SU-DHL-6 (cell line): ENCODE measurements around the gene OXER1.

Source experiments
- H2AFZ ChIP-seq: fragments of 200-600 bp; sonication (generic); 2 replicates; pipeline ENCODE4 v1.6.1; 2014; ENCODE audit warnings: low read depth, mild to moderate bottlenecking, moderate library complexity, mixed read lengths, antibody characterized with exemption, low read length; ENCODE audit not compliant: severe bottlenecking
- H3F3A ChIP-seq: fragments of 200-600 bp; shearing (Covaris generic); 2 replicates; pipeline ENCODE4 v1.6.0; 2016; ENCODE audit warnings: antibody characterized with exemption, mild to moderate bottlenecking; ENCODE audit not compliant: insufficient read depth
- H3K27ac ChIP-seq: fragments of 200-600 bp; sonication (generic); 2 replicates; pipeline ENCODE4 v1.5.1; 2016; ENCODE audit warnings: low read depth, mild to moderate bottlenecking, low read length, moderate library complexity, mixed read lengths
- H3K27me3 ChIP-seq: fragments of 200-600 bp; sonication (generic), shearing (Covaris generic); 2 replicates; pipeline ENCODE4 v1.6.0; 2014; ENCODE audit warnings: mild to moderate bottlenecking, low read length
- H3K36me3 ChIP-seq: fragments of 200-600 bp; sonication (generic); 2 replicates; pipeline ENCODE4 v1.6.1; 2014; ENCODE audit warnings: mild to moderate bottlenecking, low read length, mixed read lengths
- H3K4me2 ChIP-seq: fragments of 300-600, 200-600 bp; shearing (Covaris generic), sonication (generic); 2 replicates; pipeline ENCODE4 v1.6.0; 2014; ENCODE audit warnings: low read length, low read depth, mild to moderate bottlenecking; ENCODE audit not compliant: poor library complexity, severe bottlenecking
- H3K4me3 ChIP-seq: fragments of 200-600 bp; sonication (generic); 2 replicates; pipeline ENCODE4 v1.5.1; 2014; ENCODE audit warnings: antibody characterized with exemption, low read length, mild to moderate bottlenecking, mixed read lengths; ENCODE audit not compliant: insufficient read depth, poor library complexity, severe bottlenecking
- H3K79me2 ChIP-seq: fragments of 200-600 bp; sonication (generic); 2 replicates; pipeline ENCODE4 v1.6.1; 2014; ENCODE audit warnings: mild to moderate bottlenecking, low read length, moderate library complexity; ENCODE audit not compliant: insufficient read depth
- H3K9ac ChIP-seq: fragments of 200-600 bp; sonication (generic); 2 replicates; pipeline ENCODE4 v1.7.0; 2014; ENCODE audit warnings: mild to moderate bottlenecking, low read length
- H3K9me2 ChIP-seq: fragments of 200-600 bp; sonication (generic); replicated peaks from 2 replicates; pipeline ENCODE4 v1.6.1; 2014; ENCODE audit warnings: low read length; ENCODE audit not compliant: insufficient read depth
- H3K9me3 ChIP-seq: fragments of 200-600 bp; sonication (generic); 2 replicates; pipeline ENCODE4 v1.6.1; 2014; ENCODE audit warnings: low read length, mixed read lengths; ENCODE audit not compliant: insufficient read depth
- H4K20me1 ChIP-seq: fragments of 200-600 bp; sonication (generic); 2 replicates; pipeline ENCODE4 v1.6.1; 2014; ENCODE audit warnings: low read depth, mild to moderate bottlenecking, antibody characterized with exemption, low read length, moderate library complexity, mixed read lengths
- EZH2phosphoT487 ChIP-seq: fragments of 200-600 bp; sonication (generic), shearing (Covaris generic); conservative IDR thresholded peaks from 2 replicates; pipeline ENCODE4 v1.6.1; 2018; ENCODE audit warnings: mild to moderate bottlenecking, antibody characterized with exemption, low read length, moderate library complexity, mixed read lengths
- TF ChIP-seq, protein P1 (sequence below): fragments of 200-600 bp; sonication (generic); IDR thresholded peaks from one replicate; pipeline ENCODE4 v1.5.1; 2017; ENCODE audit warnings: antibody characterized with exemption, mild to moderate bottlenecking, low read length, moderate library complexity; ENCODE audit not compliant: insufficient read depth, poor library complexity, severe bottlenecking

The OXER1 gene

GRCh38 chr2:42762155-42762554, 1.8 kb downstream of the OXER1 start:
- H3K4me3 ChIP-seq = no peak overlapping the region
- H3K79me2 ChIP-seq = no peaks in the 10 kb centered on the region
- H3K27ac ChIP-seq = no peak overlapping the region
- H3F3A ChIP-seq = no peaks in the 10 kb centered on the region
- no peaks in the 10 kb centered on the region for H3K9me3 ChIP-seq
- H2AFZ ChIP-seq = no peak overlapping the region
- no peaks in the 10 kb centered on the region for H3K27me3 ChIP-seq
- no peak overlapping the region for H3K4me2 ChIP-seq
- no peaks in the 10 kb centered on the region for H4K20me1 ChIP-seq
- no peak overlapping the region for H3K9ac ChIP-seq
- TF ChIP-seq, protein P1, sequence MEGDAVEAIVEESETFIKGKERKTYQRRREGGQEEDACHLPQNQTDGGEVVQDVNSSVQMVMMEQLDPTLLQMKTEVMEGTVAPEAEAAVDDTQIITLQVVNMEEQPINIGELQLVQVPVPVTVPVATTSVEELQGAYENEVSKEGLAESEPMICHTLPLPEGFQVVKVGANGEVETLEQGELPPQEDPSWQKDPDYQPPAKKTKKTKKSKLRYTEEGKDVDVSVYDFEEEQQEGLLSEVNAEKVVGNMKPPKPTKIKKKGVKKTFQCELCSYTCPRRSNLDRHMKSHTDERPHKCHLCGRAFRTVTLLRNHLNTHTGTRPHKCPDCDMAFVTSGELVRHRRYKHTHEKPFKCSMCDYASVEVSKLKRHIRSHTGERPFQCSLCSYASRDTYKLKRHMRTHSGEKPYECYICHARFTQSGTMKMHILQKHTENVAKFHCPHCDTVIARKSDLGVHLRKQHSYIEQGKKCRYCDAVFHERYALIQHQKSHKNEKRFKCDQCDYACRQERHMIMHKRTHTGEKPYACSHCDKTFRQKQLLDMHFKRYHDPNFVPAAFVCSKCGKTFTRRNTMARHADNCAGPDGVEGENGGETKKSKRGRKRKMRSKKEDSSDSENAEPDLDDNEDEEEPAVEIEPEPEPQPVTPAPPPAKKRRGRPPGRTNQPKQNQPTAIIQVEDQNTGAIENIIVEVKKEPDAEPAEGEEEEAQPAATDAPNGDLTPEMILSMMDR = no peak
- TF ChIP-seq EZH2phosphoT487 = no peak
- no peaks in the 10 kb centered on the region for H3K36me3 ChIP-seq
- H3K9me2 ChIP-seq = no peaks in the 10 kb centered on the region

GRCh38 chr2:42761554-42761953, 2.4 kb downstream of the OXER1 start:
- H3K4me3 ChIP-seq = no peak overlapping the region
- H3K36me3 ChIP-seq = no peaks in the 10 kb centered on the region
- H3K27me3 ChIP-seq = no peaks in the 10 kb centered on the region
- no peak overlapping the region for H2AFZ ChIP-seq
- no peaks in the 10 kb centered on the region for H3K9me2 ChIP-seq
- H3F3A ChIP-seq = no peaks in the 10 kb centered on the region
- no peaks in the 10 kb centered on the region for H3K79me2 ChIP-seq
- H3K4me2 ChIP-seq = no peak overlapping the region
- TF ChIP-seq, protein P1 = no peak
- no peak for TF ChIP-seq EZH2phosphoT487
- no peak overlapping the region for H3K27ac ChIP-seq
- no peaks in the 10 kb centered on the region for H4K20me1 ChIP-seq
- H3K9ac ChIP-seq = no peak overlapping the region
- H3K9me3 ChIP-seq = no peaks in the 10 kb centered on the region

GRCh38 chr2:42758751-42759150, 5.2 kb downstream of the OXER1 start:
- Histone ChIP-seq H3K4me3 (no peak overlapping the region), H2AFZ (no peak overlapping the region), H3K79me2 (no peaks in the 10 kb centered on the region), H3K36me3 (no peaks in the 10 kb centered on the region), H3F3A (peaks cover 4% of the 10 kb centered on the region; the same call in 1 of the 2 replicates), H3K9me3 (no peaks in the 10 kb centered on the region), H4K20me1 (no peaks in the 10 kb centered on the region), H3K27ac (no peak overlapping the region), H3K9ac (no peak overlapping the region), H3K9me2 (no peaks in the 10 kb centered on the region), H3K4me2 (no peak overlapping the region), H3K27me3 (no peaks in the 10 kb centered on the region)
- no peak for TF ChIP-seq EZH2phosphoT487
- TF ChIP-seq, protein P1 = no peak
